Kidney (tissue), 14 donors: ENCODE results near the gene SNX4. TPM values are rescaled to one million over a fixed set of nuclear protein-coding genes. Genes with fewer than 3 reads are reported as not detected.

Experiments
- DNase-seq, 5 donors: peaks; one replicate each; pipeline ENCODE4 v3.0.0-alpha.2; 2013 to 2020
- FAIRE-seq: peaks from 2 replicates; lab custom pipeline; 2012; peaks lifted over from hg19 to GRCh38; lab: Jason Lieb, UNC
- H3K27ac ChIP-seq, 2 donors: one replicate each; pipeline ENCODE4 v1.7.0; 2013; ENCODE audit warnings: low read depth in 2 of 2, low read length in 2 of 2, inconsistent platforms in 1 of 2
- H3K27me3 ChIP-seq: one replicate; pipeline ENCODE4 v1.7.1; 2013; ENCODE audit warnings: low read length, inconsistent platforms; ENCODE audit not compliant: control insufficient read depth, insufficient read depth
- H3K36me3 ChIP-seq, 3 donors: one replicate each; pipeline versions ENCODE4 v1.7.0 to v1.7.1; 2013; ENCODE audit warnings: low read length in 3 of 3, control low read depth in 1 of 3, inconsistent platforms in 1 of 3; ENCODE audit not compliant: insufficient read depth in 3 of 3, control insufficient read depth in 2 of 3
- H3K4me1 ChIP-seq, 3 donors: one replicate each; pipeline versions ENCODE4 v1.7.0 to v1.7.1; 2013; ENCODE audit warnings: low read length in 3 of 3, inconsistent platforms in 1 of 3, low read depth in 1 of 3; ENCODE audit not compliant: control insufficient read depth in 2 of 3, insufficient read depth in 2 of 3
- H3K4me3 ChIP-seq, 3 donors: one replicate each; pipeline versions ENCODE4 v1.7.0 to v1.8.1; 2013; ENCODE audit warnings: low read length in 3 of 3, control low read depth in 1 of 3, inconsistent platforms in 1 of 3
- H3K9ac ChIP-seq, 3 donors: one replicate each; pipeline versions ENCODE4 v1.7.0 to v1.7.1; 2013; ENCODE audit warnings: low read length in 3 of 3, control low read depth in 1 of 3, inconsistent platforms in 1 of 3
- H3K9me3 ChIP-seq, 3 donors: one replicate each; pipeline versions ENCODE4 v1.7.0 to v1.7.1; 2013; ENCODE audit warnings: low read length in 3 of 3, control low read depth in 1 of 3, inconsistent platforms in 1 of 3; ENCODE audit not compliant: control insufficient read depth in 2 of 3, insufficient read depth in 1 of 3
- intact Hi-C: fragments of 100-400 bp; cut with DNase I; formaldehyde crosslinking; loops from one replicate; pipeline ENCODE4 v1.11.1; 2022
- polyA plus RNA-seq: library from polyadenylated mRNA; stranded (reverse); fragments of 350-450 nt; fragmentation: Illumina TruSeq; extraction: RNeasy Lipid Tissue Mini Kit (QIAGEN cat#74804); gene quantifications from one replicate; pipeline ENCODE4 v1.2.3, GENCODE V29; 2014; ENCODE audit warnings: low read depth, low replicate concordance; ENCODE audit not compliant: insufficient read depth
- total RNA-seq: library from RNA; stranded (reverse); fragmentation: NEBNext Ultra II Directional; extraction: Animal tissue kit (Norgen Biotek cat#: 25700); gene quantifications from one replicate; pipeline ENCODE4 v1.2.1, GENCODE V29; 2021
- TF ChIP-seq, protein P1 (sequence below): IDR thresholded peaks from 3 replicates; pipeline ENCODE4 v1.5.1; 2012; ENCODE audit warnings: mild to moderate bottlenecking, moderate library complexity, borderline replicate concordance; ENCODE audit not compliant: insufficient read depth; ENCODE audit errors: extremely low read depth
- donor health status: control.
- donor health status: control.
- donor health status: control.
- donor health status: control.
- donor health status: control.
- donor health status: DM: yes; HTN: yes; CAD: no.
- donor health status: Normal renal cell carcinoma (clear cell type).

SNX4 gene
- total and polyA plus RNA-seq, 2 donors from 2014 or later, result 32.5 to 46.1 TPM

DNA sequence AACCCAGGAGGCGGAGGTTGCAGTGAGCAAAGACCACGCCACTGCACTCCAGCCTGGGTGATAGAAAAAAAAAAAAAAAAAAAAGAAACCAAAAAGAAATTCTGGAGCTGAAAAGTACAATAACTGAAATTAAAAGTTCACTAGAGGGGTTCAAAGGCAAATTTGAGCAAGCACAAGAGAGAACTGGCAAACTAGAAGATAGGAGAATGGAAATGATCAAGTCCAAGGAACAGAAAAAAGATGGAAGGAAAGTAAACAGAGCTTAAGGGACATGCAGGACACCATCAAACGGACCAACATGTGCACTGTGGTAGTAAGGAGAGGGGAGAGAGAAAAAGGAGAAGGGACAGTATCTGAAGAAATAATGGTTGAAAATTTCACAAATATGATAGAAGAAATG is 12.9 kb downstream of the SNX4 start:
- Histone ChIP-seq H3K4me1 (peaks cover 0 to 2% (median 0%) of the 10 kb centered on the region in 3 donors), H3K36me3 (peaks cover 0 to 13% (median 3%) of the 10 kb centered on the region in 3 donors), H3K27me3 (no peaks in the 10 kb centered on the region), H3K9ac (no peak overlapping the region), H3K27ac (no peak overlapping the region), H3K9me3 (no peaks in the 10 kb centered on the region), H3K4me3 (no peak overlapping the region)
- TF ChIP-seq, protein P1, sequence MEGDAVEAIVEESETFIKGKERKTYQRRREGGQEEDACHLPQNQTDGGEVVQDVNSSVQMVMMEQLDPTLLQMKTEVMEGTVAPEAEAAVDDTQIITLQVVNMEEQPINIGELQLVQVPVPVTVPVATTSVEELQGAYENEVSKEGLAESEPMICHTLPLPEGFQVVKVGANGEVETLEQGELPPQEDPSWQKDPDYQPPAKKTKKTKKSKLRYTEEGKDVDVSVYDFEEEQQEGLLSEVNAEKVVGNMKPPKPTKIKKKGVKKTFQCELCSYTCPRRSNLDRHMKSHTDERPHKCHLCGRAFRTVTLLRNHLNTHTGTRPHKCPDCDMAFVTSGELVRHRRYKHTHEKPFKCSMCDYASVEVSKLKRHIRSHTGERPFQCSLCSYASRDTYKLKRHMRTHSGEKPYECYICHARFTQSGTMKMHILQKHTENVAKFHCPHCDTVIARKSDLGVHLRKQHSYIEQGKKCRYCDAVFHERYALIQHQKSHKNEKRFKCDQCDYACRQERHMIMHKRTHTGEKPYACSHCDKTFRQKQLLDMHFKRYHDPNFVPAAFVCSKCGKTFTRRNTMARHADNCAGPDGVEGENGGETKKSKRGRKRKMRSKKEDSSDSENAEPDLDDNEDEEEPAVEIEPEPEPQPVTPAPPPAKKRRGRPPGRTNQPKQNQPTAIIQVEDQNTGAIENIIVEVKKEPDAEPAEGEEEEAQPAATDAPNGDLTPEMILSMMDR, result no peak
- no peak for DNase-seq
- no peak for FAIRE-seq
- intact Hi-C loops, result no loop called here

DNA sequence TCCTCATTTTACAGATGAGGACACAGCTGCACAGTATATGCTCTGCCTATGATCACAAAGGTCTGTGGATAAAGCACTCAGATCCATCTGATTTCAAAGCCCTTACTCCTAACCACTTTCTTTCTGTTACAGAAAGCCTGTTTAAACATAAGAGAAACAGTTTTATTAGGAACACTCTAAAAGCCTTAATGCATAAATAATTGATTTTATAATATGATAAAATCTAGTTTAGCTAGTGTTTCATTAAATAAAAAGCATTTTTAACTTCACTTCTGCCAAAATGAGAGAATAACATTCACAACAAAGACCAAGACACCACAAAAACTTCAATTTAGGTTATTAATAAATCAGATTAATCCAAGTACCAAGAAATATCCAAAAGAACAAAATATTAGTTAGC is 21.4 kb downstream of the SNX4 start:
- intact Hi-C loops, result no loop called here
- H3K27ac ChIP-seq, result no peak overlapping the region
- H3K4me3 ChIP-seq, result no peak overlapping the region
- no peaks in the 10 kb centered on the region for H3K4me1 ChIP-seq
- no peaks in the 10 kb centered on the region for H3K27me3 ChIP-seq
- no peak for DNase-seq
- no peaks in the 10 kb centered on the region for H3K9me3 ChIP-seq
- peaks cover 3 to 10% (median 5%) of the 10 kb centered on the region in 3 donors for H3K36me3 ChIP-seq
- FAIRE-seq, result no peak
- TF ChIP-seq, protein P1, result no peak
- H3K9ac ChIP-seq, result no peak overlapping the region

DNA sequence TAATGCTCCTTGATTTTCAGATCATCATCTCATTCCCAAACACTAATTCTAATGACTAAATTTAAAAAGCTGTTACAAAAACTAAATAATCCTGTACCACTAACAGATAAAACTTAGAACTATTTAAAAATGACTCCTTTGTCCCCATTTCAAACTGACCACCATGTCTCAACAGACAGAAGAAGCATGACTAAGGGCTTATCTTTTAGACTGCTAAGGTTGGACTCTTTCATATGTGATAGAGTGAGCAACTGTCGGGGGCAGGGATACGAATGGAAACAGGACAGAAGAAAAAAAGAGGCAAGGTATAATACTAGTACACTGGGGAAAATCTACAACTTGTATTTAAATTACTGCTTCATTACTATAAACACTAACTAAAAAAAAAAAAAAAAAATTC is 23.3 kb downstream of the SNX4 start:
- no peak for DNase-seq
- Histone ChIP-seq H3K4me1 (no peaks in the 10 kb centered on the region), H3K27ac (no peak overlapping the region), H3K36me3 (peaks cover 3 to 12% (median 5%) of the 10 kb centered on the region in 3 donors), H3K9me3 (no peaks in the 10 kb centered on the region), H3K9ac (no peak overlapping the region), H3K4me3 (no peak overlapping the region), H3K27me3 (no peaks in the 10 kb centered on the region)
- intact Hi-C loops, result no loop called here
- no peak for FAIRE-seq
- TF ChIP-seq, protein P1, result no peak

DNA sequence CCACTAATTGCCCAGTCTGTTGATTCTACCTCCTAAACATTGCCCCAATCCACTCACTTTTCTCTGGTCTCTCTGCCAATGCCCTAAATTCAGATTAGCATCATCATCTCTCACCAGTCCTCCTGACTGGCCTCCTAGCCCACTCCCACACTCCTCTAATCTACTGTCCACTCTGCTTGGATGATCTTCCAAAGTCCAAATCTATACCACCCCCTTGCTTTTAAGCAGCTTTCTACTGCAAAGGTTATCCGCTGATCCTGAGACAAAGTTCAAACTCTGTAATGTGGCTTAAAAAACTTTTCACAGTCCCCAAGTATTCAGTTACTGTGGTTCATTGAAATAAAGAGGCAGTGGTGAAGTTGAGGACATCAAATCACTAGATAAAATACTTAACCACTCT is 37.6 kb downstream of the SNX4 start:
- H3K9me3 ChIP-seq, result no peaks in the 10 kb centered on the region
- intact Hi-C loops, result no loop called here
- DNase-seq (peak in 2 of 5 donors; percentile 22 to 47), FAIRE-seq (no peak)
- no peak overlapping the region for H3K9ac ChIP-seq
- no peak overlapping the region for H3K4me3 ChIP-seq
- H3K27me3 ChIP-seq, result no peaks in the 10 kb centered on the region
- H3K27ac ChIP-seq, result no peak overlapping the region
- H3K4me1 ChIP-seq, result no peaks in the 10 kb centered on the region
- peaks cover 0 to 7% (median 0%) of the 10 kb centered on the region in 3 donors for H3K36me3 ChIP-seq
- TF ChIP-seq, protein P1, result no peak
